Measurements from ENCODE around the gene TRIM9.

- TF ChIP-seq CTCF (IDR thresholded peaks at IDR 0.05) (no peak), POLR2A (IDR thresholded peaks at IDR 0.05) (no peak), EP300 (IDR thresholded peaks at IDR 0.05) (no peak)
Measured at GRCh38 chr14:50955373-50956043, 139.4 kb downstream of the TRIM9 start.

Data from ovary (tissue), 3 donors.